ENCODE results near the gene PLXNB1.
"Not testable (repeated sequence)": the region's sequence is repeated elsewhere in the genome, so short reads cannot be mapped to it uniquely, and the experiment has no call there.

PLXNB1 gene

GRCh38 chr3:48403533-48404439 lies 26.1 kb downstream of the PLXNB1 start:
- TF ChIP-seq SPI1 (IDR thresholded peaks at IDR 0.05; ENCODE audit: borderline replicate concordance, low read depth) (no peak), REST (IDR thresholded peaks at IDR 0.05; ENCODE audit: insufficient replicate concordance, low read depth) (no peak), POLR2AphosphoS5 (IDR thresholded peaks at IDR 0.05; ENCODE audit: low read depth) (no peak), GABPA (IDR thresholded peaks at IDR 0.05; ENCODE audit: low read depth) (no peak), CTCF (IDR thresholded peaks at IDR 0.05; ENCODE audit: insufficient read depth, low read length) (no peak)
- DNase-seq (ENCODE audit: low read depth in 1 of 2, low spot score in 1 of 2) = no peak
- no peak overlapping the region for H3K4me3 ChIP-seq (replicated peaks; ENCODE audit: insufficient read depth, low read length)
- H3K27ac ChIP-seq (replicated peaks) = no peak overlapping the region
- H3K27me3 ChIP-seq (ENCODE audit: insufficient read depth, poor library complexity, severe bottlenecking) = no peaks in the 10 kb centered on the region

GRCh38 chr3:48402907-48403306 lies 27.0 kb downstream of the PLXNB1 start:
- no peak overlapping the region for H3K27ac ChIP-seq (replicated peaks)
- no peaks in the 10 kb centered on the region for H3K27me3 ChIP-seq (ENCODE audit: insufficient read depth, poor library complexity, severe bottlenecking)
- no peak for DNase-seq (ENCODE audit: low read depth in 1 of 2, low spot score in 1 of 2)
- no peak for TF ChIP-seq GABPA (IDR thresholded peaks at IDR 0.05; ENCODE audit: low read depth)
- no peak for TF ChIP-seq CTCF (IDR thresholded peaks at IDR 0.05; ENCODE audit: insufficient read depth, low read length)
- no peak for TF ChIP-seq POLR2AphosphoS5 (IDR thresholded peaks at IDR 0.05; ENCODE audit: low read depth)
- no peak for TF ChIP-seq REST (IDR thresholded peaks at IDR 0.05; ENCODE audit: insufficient replicate concordance, low read depth)
- TF ChIP-seq SPI1 (IDR thresholded peaks at IDR 0.05; ENCODE audit: borderline replicate concordance, low read depth) = no peak
- no peak overlapping the region for H3K4me3 ChIP-seq (replicated peaks; ENCODE audit: insufficient read depth, low read length)

- DNase-seq (ENCODE audit: low read depth in 1 of 2, low spot score in 1 of 2) = no peak
- TF ChIP-seq SPI1 (IDR thresholded peaks at IDR 0.05; ENCODE audit: borderline replicate concordance, low read depth) = no peak
- TF ChIP-seq REST (IDR thresholded peaks at IDR 0.05; ENCODE audit: insufficient replicate concordance, low read depth) = no peak
- TF ChIP-seq GABPA (IDR thresholded peaks at IDR 0.05; ENCODE audit: low read depth) = no peak
- TF ChIP-seq CTCF (IDR thresholded peaks at IDR 0.05; ENCODE audit: insufficient read depth, low read length) = no peak
- TF ChIP-seq POLR2AphosphoS5 (IDR thresholded peaks at IDR 0.05; ENCODE audit: low read depth) = no peak
Observed at GRCh38 chr3:48402281-48402732, 27.6 kb downstream of the PLXNB1 start.

GRCh38 chr3:48401434-48401901 lies 28.4 kb downstream of the PLXNB1 start:
- H3K27ac ChIP-seq (replicated peaks); H3K4me3 ChIP-seq (replicated peaks; ENCODE audit: insufficient read depth, low read length); H3K27me3 ChIP-seq (ENCODE audit: insufficient read depth, poor library complexity, severe bottlenecking); DNase-seq (ENCODE audit: low read depth in 1 of 2, low spot score in 1 of 2): not testable (repeated sequence)

More at GRCh38 chr3:48402281-48402732, 27.6 kb downstream of the PLXNB1 start:
- Histone ChIP-seq H3K27ac (replicated peaks) (no peak overlapping the region), H3K27me3 (ENCODE audit: insufficient read depth, poor library complexity, severe bottlenecking) (no peaks in the 10 kb centered on the region), H3K4me3 (replicated peaks; ENCODE audit: insufficient read depth, low read length) (no peak overlapping the region)

Data from HL-60 (cell line).